LNCAP (cell line): ENCODE data around the gene APOC1.

Source experiments
- TF ChIP-seq, protein P1 (sequence below): fragments of 450-650 bp; IDR thresholded peaks from 2 replicates; pipeline ENCODE4 v1.5.1; 2017; ENCODE audit warnings: mild to moderate bottlenecking

APOC1 gene

DNA sequence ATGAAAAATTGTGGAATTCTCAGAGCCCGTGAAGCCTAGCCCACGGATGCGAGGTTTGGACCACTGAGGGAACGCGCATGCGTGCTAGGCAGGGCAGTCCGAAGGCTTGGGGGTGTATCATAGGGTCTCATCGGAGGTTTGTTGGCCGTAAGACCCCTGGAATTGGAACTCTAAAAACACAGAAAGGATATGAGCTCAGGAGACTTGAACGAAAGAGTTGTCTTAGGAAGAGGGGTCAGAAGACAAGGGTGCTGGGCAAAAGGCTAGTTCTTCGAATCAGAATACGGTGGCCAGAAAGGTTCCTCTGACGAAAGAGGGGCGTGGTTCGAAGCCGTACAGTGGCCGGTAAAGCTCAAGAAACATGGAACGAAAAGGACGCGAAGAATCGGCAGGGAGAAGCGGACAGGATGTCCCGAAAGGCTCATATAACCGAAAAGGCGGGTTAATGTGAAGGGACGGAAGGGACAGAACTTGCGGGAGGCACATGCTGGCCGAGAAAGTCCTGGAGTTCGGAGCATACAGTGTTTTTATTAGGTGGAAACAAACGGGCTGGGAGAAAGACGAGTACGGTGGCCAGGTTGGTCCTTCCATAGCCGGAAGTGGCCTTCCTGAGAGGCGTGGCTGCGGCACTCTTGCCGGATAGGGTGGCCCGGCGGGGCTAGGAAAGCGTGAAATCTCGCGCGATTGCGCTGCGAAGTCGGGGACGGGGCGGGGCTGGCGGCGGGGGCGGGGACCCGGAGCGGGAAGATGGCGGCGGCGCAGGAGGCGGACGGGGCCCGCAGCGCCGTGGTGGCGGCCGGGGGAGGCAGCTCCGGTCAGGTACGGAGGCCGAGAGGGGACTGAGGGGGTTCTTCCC lies 40.5 kb downstream of the APOC1 start, which contains the start of gene CLPTM1:
Gene CLPTM1 (plus strand): TSS at position 732 of the 856 bp plus-strand sequence. CDS start 16 bp downstream, at position 748.
- TF ChIP-seq, protein P1, sequence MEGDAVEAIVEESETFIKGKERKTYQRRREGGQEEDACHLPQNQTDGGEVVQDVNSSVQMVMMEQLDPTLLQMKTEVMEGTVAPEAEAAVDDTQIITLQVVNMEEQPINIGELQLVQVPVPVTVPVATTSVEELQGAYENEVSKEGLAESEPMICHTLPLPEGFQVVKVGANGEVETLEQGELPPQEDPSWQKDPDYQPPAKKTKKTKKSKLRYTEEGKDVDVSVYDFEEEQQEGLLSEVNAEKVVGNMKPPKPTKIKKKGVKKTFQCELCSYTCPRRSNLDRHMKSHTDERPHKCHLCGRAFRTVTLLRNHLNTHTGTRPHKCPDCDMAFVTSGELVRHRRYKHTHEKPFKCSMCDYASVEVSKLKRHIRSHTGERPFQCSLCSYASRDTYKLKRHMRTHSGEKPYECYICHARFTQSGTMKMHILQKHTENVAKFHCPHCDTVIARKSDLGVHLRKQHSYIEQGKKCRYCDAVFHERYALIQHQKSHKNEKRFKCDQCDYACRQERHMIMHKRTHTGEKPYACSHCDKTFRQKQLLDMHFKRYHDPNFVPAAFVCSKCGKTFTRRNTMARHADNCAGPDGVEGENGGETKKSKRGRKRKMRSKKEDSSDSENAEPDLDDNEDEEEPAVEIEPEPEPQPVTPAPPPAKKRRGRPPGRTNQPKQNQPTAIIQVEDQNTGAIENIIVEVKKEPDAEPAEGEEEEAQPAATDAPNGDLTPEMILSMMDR = no peak

DNA sequence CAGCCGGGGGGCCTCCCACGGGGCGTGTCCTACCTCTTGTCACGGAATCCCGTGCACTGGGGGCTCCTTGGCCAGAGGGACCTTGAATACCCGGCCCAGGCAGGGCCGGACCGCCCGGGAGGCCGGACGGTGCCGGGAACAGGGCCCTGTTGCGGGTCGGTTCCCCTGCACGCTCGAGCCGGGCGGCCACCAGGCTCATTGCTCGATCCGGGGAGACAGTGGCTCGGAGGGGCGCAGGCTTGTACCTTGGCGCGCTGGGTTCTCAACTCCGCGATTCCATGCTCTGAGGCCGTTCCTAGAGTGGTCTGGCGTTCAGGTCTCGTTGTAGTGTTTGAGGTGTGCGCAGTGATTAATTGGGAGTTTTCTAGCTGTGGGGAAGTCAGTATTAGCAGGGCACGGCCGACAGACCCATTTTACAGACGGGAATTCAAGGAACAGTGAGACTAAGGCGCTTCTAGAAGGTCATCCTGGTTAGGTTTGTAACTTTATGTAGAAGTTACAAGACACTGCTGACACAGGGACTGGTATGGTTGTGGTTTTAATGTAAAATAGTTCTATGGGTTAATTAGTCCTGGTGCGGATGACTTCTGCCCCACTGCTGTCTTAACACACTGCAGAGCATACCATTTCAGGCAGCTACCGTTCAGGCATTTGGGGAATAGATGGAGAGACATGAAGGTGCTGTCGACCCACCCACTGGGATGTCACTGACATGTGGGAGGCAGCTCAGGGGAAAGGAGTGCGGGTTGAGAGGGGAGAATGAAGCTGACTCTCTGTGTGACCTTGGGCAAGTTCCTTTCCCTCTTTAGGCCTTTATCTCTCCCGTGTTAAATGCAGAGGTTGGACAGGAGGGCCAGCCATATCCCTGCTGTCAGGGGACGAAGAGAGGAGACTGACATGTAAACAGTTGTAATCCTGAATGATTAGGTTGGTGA lies 41.4 kb downstream of the APOC1 start:
- TF ChIP-seq, protein P1 = no peak

DNA sequence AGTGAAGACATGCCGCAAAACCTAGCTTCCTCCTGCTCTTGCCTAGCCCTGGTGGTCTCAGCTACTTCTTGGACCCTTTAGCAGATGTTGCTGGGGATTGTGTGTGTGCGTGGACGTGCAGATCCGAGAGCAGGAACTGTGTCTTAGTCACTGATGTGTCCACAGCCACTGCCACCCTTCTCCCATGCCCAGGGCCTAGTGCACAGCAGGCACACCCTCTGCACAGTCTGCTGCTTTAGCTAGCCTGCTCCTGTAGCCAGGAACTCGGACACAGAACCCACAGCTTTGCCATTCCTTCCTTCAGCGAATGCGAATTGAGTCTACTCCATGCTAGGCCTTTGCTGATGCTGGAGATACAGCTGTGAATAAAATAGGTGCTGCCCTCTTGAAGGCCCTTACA lies 43.1 kb downstream of the APOC1 start:
- TF ChIP-seq, protein P1 = no peak

DNA sequence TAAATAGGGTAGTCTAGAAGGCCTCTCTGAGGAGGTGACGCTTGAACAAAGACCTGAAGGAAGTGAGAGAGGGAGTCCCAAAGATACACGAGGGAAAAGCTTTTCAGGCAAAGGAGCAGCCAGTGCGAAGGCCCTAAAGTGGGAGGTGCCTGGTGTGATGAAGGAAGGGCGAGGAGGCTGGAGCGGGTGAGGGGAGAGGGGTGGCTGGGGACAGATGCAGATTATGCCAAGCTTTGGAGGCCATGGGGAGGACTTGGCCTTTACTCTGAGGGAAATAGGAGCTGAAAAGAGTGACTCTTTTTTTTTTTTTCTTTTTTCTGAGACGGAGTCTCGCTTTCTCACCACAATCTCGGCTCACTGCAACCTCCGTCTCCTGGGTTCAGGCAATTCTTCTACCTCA lies 43.7 kb downstream of the APOC1 start:
- TF ChIP-seq, protein P1 = no peak

- TF ChIP-seq, protein P1 = no peak
These were observed 45.3 kb downstream of the APOC1 start for GRCh38 chr19:44959691-44960090.

DNA sequence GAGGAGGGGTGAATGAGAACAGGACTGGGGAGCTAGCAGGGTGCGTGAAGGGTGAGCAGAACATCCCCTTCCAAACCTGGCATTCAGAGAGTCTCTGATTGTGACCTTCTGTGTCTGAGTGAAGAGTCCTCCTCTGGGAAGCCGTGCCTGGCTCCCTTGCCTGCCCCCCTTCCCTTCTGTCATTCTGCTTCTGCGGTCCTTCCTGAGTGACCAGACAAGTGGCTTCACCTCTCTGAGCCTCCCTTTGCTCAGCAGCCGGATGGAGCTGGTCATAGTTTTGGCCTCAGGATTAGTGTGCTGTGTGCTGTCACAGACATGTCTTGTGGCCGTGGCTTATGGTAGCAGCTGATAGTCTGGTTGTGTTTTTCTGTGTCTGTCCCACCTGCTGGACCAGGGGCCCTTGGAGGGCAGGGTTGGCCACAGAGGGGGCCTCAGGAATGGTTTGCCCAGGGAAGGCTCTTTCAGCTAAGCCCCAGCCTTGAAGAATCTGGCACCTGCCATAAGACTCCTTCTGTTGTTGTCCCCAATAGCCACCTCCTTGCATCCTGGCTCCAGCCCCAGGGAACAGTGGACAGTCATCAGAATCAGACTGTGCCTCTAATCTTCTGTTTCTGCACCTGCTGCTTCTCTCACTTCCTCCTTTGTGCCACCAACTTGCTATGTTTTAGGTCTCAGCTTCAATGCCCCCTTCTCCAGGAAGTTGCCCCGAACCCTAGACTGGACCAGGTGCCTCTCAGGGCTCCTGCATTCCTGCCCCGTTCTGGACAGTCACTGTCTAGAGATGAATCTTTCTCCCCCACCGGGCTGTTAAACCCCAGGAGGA lies 46.7 kb downstream of the APOC1 start:
- TF ChIP-seq, protein P1 = no peak

GRCh38 chr19:44961821-44962220 lies 47.4 kb downstream of the APOC1 start:
- TF ChIP-seq, protein P1 = no peak
